Activated CD8-positive, alpha-beta T cell treated with anti-CD3 and anti-CD28 coated beads, Interleukin-2, amount 10 ng/mL, durations not matched to agents 7 days and 5 days (primary cell): ENCODE measurements around the gene HYAL1. TPM values are rescaled to one million over a fixed set of nuclear protein-coding genes. Genes with fewer than 3 reads are reported as not detected.
"Not testable (repeated sequence)": the region's sequence is repeated elsewhere in the genome, so short reads cannot be mapped to it uniquely, and the experiment has no call there.

Experiments used
- ATAC-seq: fragments of 150-1000 bp; cut with Tn5 transposase; one replicate; pipeline ENCODE4 v1.10.0; 2021; ENCODE audit warnings: moderate library complexity
- CTCF ChIA-PET: fragments of 350-600 bp; sonication (Branson Sonifier 250); formaldehyde crosslinking; loops from one replicate; lab custom pipeline; 2021; ENCODE audit warnings: antibody characterized with exemption; lab: Charles Lee
- POLR2A ChIA-PET: fragments of 350-600 bp; sonication (Branson Sonifier 250); formaldehyde crosslinking; loops from one replicate; lab custom pipeline; 2021; ENCODE audit warnings: antibody characterized with exemption; lab: Charles Lee
- DNase-seq: peaks from one replicate; pipeline ENCODE4 v3.0.0-alpha.2; 2020
- H3K27ac Mint-ChIP-seq: one replicate; pipeline ENCODE4 v1.8.0; 2021; ENCODE audit warnings: mild to moderate bottlenecking, mixed read lengths
- H3K27me3 Mint-ChIP-seq: one replicate; pipeline ENCODE4 v1.8.0; 2021; ENCODE audit warnings: low read depth, mixed read lengths
- H3K36me3 Mint-ChIP-seq: one replicate; pipeline ENCODE4 v1.8.0; 2021; ENCODE audit warnings: low read depth, mixed read lengths
- H3K4me1 Mint-ChIP-seq: one replicate; pipeline ENCODE4 v1.8.0; 2021; ENCODE audit warnings: low read depth, mixed read lengths
- H3K4me3 Mint-ChIP-seq: one replicate; pipeline ENCODE4 v1.8.0; 2021; ENCODE audit warnings: mild to moderate bottlenecking, mixed read lengths
- H3K9me3 Mint-ChIP-seq: one replicate; pipeline ENCODE4 v1.8.0; 2022; ENCODE audit warnings: mixed read lengths; ENCODE audit not compliant: insufficient read depth
- total RNA-seq, 2 experiments: library from RNA; stranded (reverse); gene quantifications; one replicate each; pipeline ENCODE4 v1.2.3, GENCODE V29; 2021

The HYAL1 gene
- total RNA-seq, 2 experiments from 2014 or later, result 0.16 TPM; not detected in 1

DNA sequence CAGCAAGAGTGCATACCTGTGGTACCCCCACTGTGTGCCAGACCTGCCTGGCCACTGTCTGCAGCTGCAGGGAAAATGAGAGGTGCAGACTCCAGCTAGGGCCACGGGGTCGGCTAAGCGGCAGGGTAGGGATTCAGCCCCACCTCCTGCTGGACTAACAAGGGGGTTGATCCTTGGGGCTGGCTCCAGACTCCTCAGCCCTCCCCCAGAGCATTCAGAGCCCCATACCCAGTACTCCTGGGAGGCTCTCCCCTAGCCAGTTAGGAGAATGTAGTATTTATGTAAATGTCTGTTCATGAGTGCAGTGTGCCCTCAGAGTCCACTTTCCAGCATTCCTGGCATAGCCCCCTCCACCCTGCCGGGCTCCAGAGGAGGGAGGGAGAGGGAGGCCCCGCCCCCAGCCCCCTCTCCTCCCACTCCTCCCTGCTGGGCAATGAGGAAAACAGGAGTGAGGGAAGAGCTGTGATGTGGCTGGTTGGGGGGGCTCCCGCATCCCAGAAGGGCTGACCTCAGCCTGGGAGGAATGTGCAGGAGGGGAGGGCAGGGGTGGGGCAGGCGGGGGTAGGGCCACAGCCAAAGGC lies 38.9 kb downstream of the HYAL1 start:
- DNase-seq, result no peak
- H3K36me3 Mint-ChIP-seq, result no peaks in the 10 kb centered on the region
- H3K4me3 Mint-ChIP-seq, result no peak overlapping the region
- ATAC-seq, result no peak
- CTCF ChIA-PET, result interaction anchor here (1.1 to 2.1 kb wide), 4 partner anchors 18 to 70 kb away, joined by 3 to 8 read pairs (median 5); no protein-coding TSS in a partner anchor
- H3K4me1 Mint-ChIP-seq, result peaks cover 7% of the 10 kb centered on the region
- H3K9me3 Mint-ChIP-seq, result no peaks in the 10 kb centered on the region
- POLR2A ChIA-PET, result no interaction called here
- no peak overlapping the region for H3K27ac Mint-ChIP-seq
- peaks cover 18% of the 10 kb centered on the region for H3K27me3 Mint-ChIP-seq

- H3K27ac Mint-ChIP-seq, result no peak overlapping the region
- ChIA-PET CTCF (interaction anchor here (1.1 to 2.1 kb wide), 4 partner anchors 17 to 69 kb away, joined by 4 to 8 read pairs (median 6); no protein-coding TSS in a partner anchor), POLR2A (no interaction called here)
- peaks cover 18% of the 10 kb centered on the region for H3K27me3 Mint-ChIP-seq
- no peak overlapping the region for H3K4me3 Mint-ChIP-seq
- no peak for ATAC-seq
- no peak for DNase-seq
- H3K36me3 Mint-ChIP-seq, result peaks cover 5% of the 10 kb centered on the region
- peaks cover 10% of the 10 kb centered on the region for H3K4me1 Mint-ChIP-seq
- no peaks in the 10 kb centered on the region for H3K9me3 Mint-ChIP-seq
Measured at GRCh38 chr3:50263478-50264382, 39.6 kb downstream of the HYAL1 start.

GRCh38 chr3:50262778-50263177 lies 40.6 kb downstream of the HYAL1 start:
- no peak for DNase-seq
- ATAC-seq, result no peak
- Mint-ChIP-seq H3K36me3 (peaks cover 14% of the 10 kb centered on the region), H3K4me1 (peaks cover 10% of the 10 kb centered on the region), H3K9me3 (no peaks in the 10 kb centered on the region), H3K27ac (peak overlapping the region; percentile 15), H3K4me3 (no peak overlapping the region), H3K27me3 (peaks cover 12% of the 10 kb centered on the region)
- CTCF ChIA-PET, result interaction anchor here (1.4 to 2.1 kb wide), 2 partner anchors 16 to 68 kb away, joined by 6 to 8 read pairs; no protein-coding TSS in a partner anchor
- POLR2A ChIA-PET, result no interaction called here

GRCh38 chr3:50262200-50262599 lies 41.2 kb downstream of the HYAL1 start:
- not testable (repeated sequence) for H3K27ac Mint-ChIP-seq, DNase-seq, H3K4me3 Mint-ChIP-seq, H3K4me1 Mint-ChIP-seq, ATAC-seq, H3K9me3 Mint-ChIP-seq
- H3K36me3 Mint-ChIP-seq, result peaks cover 20% of the 10 kb centered on the region
- H3K27me3 Mint-ChIP-seq, result peaks cover 12% of the 10 kb centered on the region
- CTCF ChIA-PET, result interaction anchor here (1.4 kb wide), 1 partner anchor 16 kb away, joined by 6 read pairs; no protein-coding TSS in a partner anchor
- POLR2A ChIA-PET, result interaction anchor here (1.3 kb wide), 1 partner anchor 12 kb away, joined by 4 read pairs; no protein-coding TSS in a partner anchor

DNA sequence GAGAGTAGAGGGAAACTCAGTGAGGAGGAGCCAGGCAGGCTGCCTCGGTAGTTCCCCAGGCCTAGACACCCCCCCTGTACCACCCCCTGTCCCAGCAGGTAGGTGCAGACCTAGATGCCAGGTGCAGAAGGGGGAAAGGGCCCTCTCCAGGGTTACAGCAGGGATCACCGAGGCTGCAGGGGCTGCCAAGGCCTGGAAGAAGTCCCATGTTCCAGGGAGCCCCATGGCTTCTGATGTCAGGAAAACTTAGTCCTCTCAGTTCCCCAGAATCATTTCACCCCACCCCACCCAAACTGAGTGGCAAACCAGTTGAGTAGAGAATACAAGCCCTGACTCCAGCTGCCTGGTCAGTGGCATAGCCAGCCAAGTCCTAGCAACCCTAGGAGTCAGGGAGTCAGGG lies 41.9 kb downstream of the HYAL1 start:
- peaks cover 10% of the 10 kb centered on the region for H3K4me1 Mint-ChIP-seq
- ChIA-PET CTCF (interaction anchor here (0.9 to 4.2 kb wide), 4 partner anchors 10 to 89 kb away, joined by 3 to 45 read pairs (median 14); no protein-coding TSS in a partner anchor), POLR2A (interaction anchor here (0.7 to 1.3 kb wide), 2 partner anchors 8 to 11 kb away, joined by 3 to 4 read pairs; no protein-coding TSS in a partner anchor)
- DNase-seq (no peak), ATAC-seq (no peak)
- peaks cover 6% of the 10 kb centered on the region for H3K27me3 Mint-ChIP-seq
- H3K9me3 Mint-ChIP-seq, result peaks cover 4% of the 10 kb centered on the region
- peaks cover 27% of the 10 kb centered on the region for H3K36me3 Mint-ChIP-seq
- H3K4me3 Mint-ChIP-seq, result peak overlapping the region; percentile 7
- peak overlapping the region; percentile 19 for H3K27ac Mint-ChIP-seq

GRCh38 chr3:50260942-50261441 lies 42.4 kb downstream of the HYAL1 start:
- ChIA-PET CTCF (interaction anchor here (0.9 to 4.2 kb wide), 9 partner anchors 9 to 156 kb away, joined by 3 to 45 read pairs (median 4); partner anchors contain the start of gene GNAI2), POLR2A (interaction anchor here (0.7 to 1.3 kb wide), 2 partner anchors 9 to 11 kb away, joined by 3 to 4 read pairs; no protein-coding TSS in a partner anchor)
- Mint-ChIP-seq H3K27ac (peak overlapping the region; percentile 19), H3K4me3 (peak overlapping the region; percentile 7), H3K4me1 (peaks cover 10% of the 10 kb centered on the region), H3K9me3 (peaks cover 4% of the 10 kb centered on the region), H3K36me3 (peaks cover 32% of the 10 kb centered on the region), H3K27me3 (peaks cover 4% of the 10 kb centered on the region)
- no peak for ATAC-seq
- no peak for DNase-seq

DNA sequence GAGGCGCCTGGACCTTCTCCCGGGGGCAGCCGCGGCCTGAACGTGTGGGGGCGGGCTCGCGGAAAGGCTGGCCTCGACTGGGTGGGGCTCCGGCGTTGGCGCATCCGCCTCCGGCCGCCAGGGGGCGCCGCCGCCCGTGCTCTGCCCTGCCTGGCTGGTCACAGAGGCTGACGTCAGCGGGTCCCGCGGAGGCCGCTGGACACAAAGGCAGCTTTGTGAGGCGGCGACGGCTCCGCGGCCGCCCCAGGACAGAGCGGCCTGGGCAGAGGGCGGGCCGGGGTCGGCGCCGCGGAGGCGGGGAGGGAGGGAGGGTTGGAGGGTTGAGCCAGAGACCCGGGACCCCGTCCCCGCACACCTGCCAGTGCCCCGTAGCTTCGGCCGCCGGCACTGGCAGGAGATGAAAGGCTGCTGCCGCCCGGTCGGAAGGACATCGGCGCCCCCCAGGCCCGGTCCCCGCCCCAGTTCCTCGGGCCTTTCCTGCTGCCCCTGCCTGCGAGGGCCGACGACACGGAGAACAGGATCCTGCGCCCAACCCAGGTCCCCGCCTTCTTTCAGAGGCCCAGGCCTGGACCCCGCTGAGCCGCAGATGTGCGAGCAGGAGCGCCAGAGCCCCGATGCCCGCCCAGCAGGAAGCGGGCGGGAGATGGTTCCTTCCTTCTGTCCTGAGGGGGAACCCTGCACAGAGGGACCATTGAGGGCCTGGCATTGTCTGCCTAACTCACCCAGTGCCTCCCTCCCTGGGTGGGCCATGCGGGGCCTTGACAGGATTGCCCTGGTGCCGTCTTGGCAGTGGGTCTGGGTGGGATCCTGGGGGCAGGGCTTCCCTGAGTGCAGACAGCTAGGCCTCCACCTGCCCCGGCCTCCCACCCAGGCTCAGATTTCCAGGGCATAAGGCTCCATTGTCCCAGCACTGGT lies 43.1 kb downstream of the HYAL1 start:
- Mint-ChIP-seq H3K36me3 (peaks cover 35% of the 10 kb centered on the region), H3K4me3 (peak overlapping the region; percentile 69), H3K9me3 (peaks cover 4% of the 10 kb centered on the region), H3K4me1 (peaks cover 10% of the 10 kb centered on the region), H3K27me3 (no peaks in the 10 kb centered on the region), H3K27ac (peak overlapping the region; percentile 63)
- CTCF ChIA-PET, result interaction anchor here (0.7 to 4.2 kb wide), 20 partner anchors 9 to 155 kb away, joined by 3 to 45 read pairs (median 4); partner anchors contain the start of genes GNAI2, HYAL3, IFRD2 and NAA80
- peak; percentile 87 for DNase-seq
- ATAC-seq, result peak; percentile 97
- POLR2A ChIA-PET, result interaction anchor here (0.7 to 1.2 kb wide), 3 partner anchors 9 to 30 kb away, joined by 3 to 5 read pairs (median 5); no protein-coding TSS in a partner anchor

GRCh38 chr3:50259432-50260026 lies 43.8 kb downstream of the HYAL1 start:
- DNase-seq, result no peak
- POLR2A ChIA-PET, result interaction anchor here (0.6 to 1.2 kb wide), 3 partner anchors 13 to 33 kb away, joined by 3 to 5 read pairs (median 5); no protein-coding TSS in a partner anchor
- H3K27ac Mint-ChIP-seq, result peak overlapping the region; percentile 63

DNA sequence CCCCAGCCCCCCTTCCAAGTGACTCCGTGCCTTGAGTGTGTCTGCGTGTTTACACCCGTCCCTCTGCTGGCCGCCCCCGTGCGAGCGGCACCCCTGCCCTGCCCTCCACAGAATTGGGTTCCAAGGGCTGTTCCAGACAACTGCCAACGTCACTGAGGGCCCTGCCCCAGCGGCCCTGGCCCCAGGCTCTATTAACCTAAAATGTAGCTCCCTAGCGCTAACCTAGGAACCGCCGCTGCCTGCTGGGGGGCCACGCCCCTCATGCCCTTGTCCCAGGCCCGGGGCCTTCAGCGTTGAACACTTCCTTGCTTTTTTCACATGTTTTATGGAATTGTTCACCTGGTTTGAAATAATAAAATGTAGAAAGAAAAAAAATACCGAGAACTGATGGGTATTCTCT lies 44.4 kb downstream of the HYAL1 start:
- Mint-ChIP-seq H3K36me3 (peaks cover 44% of the 10 kb centered on the region), H3K9me3 (peaks cover 4% of the 10 kb centered on the region), H3K4me3 (no peak overlapping the region), H3K4me1 (peaks cover 10% of the 10 kb centered on the region), H3K27ac (no peak overlapping the region), H3K27me3 (no peaks in the 10 kb centered on the region)
- POLR2A ChIA-PET, result interaction anchor here (0.6 kb wide), 1 partner anchor 32 kb away, joined by 3 read pairs; no protein-coding TSS in a partner anchor
- CTCF ChIA-PET, result interaction anchor here (1.0 to 4.2 kb wide), 12 partner anchors 8 to 40 kb away, joined by 3 to 45 read pairs (median 8); partner anchors contain the start of genes GNAI2, HYAL3, IFRD2 and NAA80
- ATAC-seq, result no peak
- DNase-seq, result no peak

More at GRCh38 chr3:50259432-50260026, 43.8 kb downstream of the HYAL1 start:
- peak overlapping the region; percentile 69 for H3K4me3 Mint-ChIP-seq
- CTCF ChIA-PET, result interaction anchor here (0.7 to 4.2 kb wide), 21 partner anchors 8 to 154 kb away, joined by 3 to 45 read pairs (median 4); partner anchors contain the start of genes GNAI2, HYAL3, IFRD2 and NAA80
- peaks cover 40% of the 10 kb centered on the region for H3K36me3 Mint-ChIP-seq
- peaks cover 10% of the 10 kb centered on the region for H3K4me1 Mint-ChIP-seq
- peaks cover 4% of the 10 kb centered on the region for H3K9me3 Mint-ChIP-seq
- ATAC-seq, result peak; percentile 28
- H3K27me3 Mint-ChIP-seq, result no peaks in the 10 kb centered on the region
